NOMO-1 (cell line): ENCODE results near the gene LRRC37B.
"Not testable (repeated sequence)": the region's sequence is repeated elsewhere in the genome, so short reads cannot be mapped to it uniquely, and the experiment has no call there.

ENCODE experiments used
- DNase-seq, 2 experiments: peaks; one replicate each; lab custom pipeline; 2025; ENCODE audit not compliant: unreplicated experiment in 2 of 2; lab: John Stamatoyannopoulos, UW

The LRRC37B gene

GRCh38 chr17:32084942-32085829, 78.0 kb downstream of the LRRC37B start:
- not testable (repeated sequence) for DNase-seq

- not testable (repeated sequence) for DNase-seq
Measured at GRCh38 chr17:32086833-32087232, 79.7 kb downstream of the LRRC37B start.

GRCh38 chr17:32092062-32092461, 84.9 kb downstream of the LRRC37B start:
- DNase-seq = not testable (repeated sequence)

- DNase-seq = no peak
Measured at GRCh38 chr17:32099686-32100085, 92.5 kb downstream of the LRRC37B start.

GRCh38 chr17:32100323-32100722, 93.1 kb downstream of the LRRC37B start:
- DNase-seq = not testable (repeated sequence)

GRCh38 chr17:32100971-32101631, 93.9 kb downstream of the LRRC37B start:
- no peak for DNase-seq

- no peak for DNase-seq
Measured at GRCh38 chr17:32102172-32102571, 95.0 kb downstream of the LRRC37B start.

- DNase-seq = no peak
Measured at GRCh38 chr17:32102646-32103186, 95.5 kb downstream of the LRRC37B start.
